HG02642 (cell line): Measurements from ENCODE around the gene SYT5.

ENCODE experiments used
- ATAC-seq: cut with Tn5 transposase; IDR thresholded peaks from one replicate; pipeline ENCODE4 v1.9.1; 2021; ENCODE audit warnings: mild to moderate bottlenecking; ENCODE audit not compliant: unreplicated experiment, poor library complexity

The SYT5 gene

DNA sequence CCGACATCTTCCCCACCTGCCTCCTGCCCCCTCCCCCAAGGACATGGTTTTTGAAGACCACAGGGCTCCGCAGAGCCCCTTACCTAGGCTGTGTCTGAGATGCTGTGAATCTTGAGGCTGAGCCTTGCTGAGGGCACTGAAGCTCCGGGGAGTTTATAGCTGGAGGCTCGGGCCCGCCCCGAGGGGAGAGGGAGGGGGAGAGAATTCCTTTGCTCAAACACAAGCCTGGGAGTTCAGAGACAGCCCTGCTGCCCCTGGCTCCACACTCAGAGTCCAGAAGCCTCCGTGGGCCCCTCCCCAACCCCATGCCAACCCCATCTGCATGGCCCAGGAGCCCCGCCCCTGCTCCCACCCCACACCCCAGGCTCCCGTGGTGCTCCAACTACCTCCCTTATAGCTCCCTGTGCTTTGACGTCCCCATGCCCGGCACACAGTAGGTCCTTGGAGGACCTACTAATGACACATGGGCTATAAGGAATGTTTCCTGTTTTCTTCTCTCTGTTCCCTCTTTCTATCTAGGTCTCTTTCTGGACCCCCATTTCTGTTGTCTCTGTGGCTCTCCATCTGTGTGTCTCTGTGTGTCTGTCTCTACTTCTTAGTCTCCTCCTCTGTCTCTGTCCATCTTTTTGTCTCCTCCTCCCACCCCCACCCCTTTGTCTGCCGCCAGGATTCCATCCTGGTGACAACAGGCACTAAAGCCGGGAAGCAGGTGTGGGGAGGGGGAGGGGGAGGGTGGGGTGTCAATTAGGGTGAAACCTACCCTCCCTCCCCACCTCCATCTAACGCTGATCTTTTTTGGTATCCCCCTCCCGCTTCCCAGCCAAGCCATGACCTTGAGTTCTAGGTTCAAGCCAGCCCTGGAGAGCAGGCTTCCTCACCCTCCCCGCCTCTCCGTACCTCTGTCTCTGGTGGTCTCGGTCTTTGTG lies 30.7 kb downstream of the SYT5 start, which contains the start of gene TNNT1:
TSS of gene TNNT1 (minus strand) at position 129 of the 926 bp plus-strand sequence. CDS start 2,049 bp downstream, outside the sequence.
- no peak for ATAC-seq

DNA sequence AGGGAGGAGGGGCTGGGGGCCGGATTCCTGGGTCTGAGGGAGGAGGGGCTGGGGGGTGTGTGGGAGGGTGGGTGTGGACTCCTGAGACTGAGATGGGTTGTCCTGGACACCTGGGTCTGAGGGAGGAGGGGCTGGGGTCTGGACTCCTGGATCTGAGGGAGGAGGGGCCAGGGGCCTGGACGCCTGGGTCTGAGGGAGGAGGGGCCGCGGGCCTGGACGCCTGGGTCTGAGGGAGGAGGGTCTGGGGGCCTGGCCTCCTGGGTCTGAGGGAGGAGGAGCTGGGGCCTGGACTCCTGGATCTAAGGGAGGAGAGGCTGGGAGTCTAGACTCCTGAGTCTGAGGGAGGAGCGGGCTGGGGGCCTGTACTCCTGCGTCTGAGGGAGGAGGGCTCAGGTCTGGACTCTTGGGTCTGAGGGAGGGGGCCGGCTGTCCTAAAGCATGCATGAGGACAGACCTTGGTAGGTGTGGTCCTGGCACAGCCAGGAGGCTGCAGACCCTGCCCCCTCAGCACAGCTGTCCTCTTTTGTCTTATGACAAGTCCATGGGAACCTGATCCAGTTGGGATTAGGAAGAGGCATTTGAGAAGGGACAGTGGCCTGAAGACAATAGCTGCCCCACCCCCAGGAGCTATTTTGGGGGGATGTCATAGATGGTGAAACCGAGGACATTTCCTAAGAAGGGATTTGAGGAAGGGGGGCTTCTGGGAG lies 32.4 kb downstream of the SYT5 start:
- ATAC-seq = no peak

DNA sequence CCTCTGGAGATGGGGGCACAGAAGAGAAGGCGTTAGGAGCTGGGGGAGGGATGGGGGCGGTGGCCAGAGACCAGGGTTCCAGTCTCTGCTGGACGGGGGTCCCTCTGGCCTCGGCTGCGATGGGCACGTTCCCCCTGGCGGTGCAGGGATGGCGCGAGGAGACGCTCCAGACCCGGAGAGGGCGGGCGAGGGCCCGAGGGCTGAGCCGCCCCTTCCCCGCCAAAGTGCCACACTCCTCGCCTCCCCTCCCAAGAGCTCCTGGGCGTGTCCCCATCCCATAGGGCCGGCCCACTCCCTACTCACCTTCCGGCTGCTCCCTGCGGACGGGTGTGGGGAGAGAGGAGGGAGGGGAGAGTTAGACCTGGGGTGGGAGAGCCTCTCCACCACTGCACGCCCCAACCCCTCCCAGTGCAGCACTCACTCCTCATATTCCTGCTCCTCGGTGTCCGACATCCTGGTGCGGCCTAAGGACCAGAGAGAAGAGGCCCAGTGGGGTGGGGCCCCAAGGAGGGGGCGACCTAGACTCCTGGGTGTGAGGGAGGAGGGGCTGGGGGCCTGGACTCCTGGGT lies 33.3 kb downstream of the SYT5 start:
- no peak for ATAC-seq

DNA sequence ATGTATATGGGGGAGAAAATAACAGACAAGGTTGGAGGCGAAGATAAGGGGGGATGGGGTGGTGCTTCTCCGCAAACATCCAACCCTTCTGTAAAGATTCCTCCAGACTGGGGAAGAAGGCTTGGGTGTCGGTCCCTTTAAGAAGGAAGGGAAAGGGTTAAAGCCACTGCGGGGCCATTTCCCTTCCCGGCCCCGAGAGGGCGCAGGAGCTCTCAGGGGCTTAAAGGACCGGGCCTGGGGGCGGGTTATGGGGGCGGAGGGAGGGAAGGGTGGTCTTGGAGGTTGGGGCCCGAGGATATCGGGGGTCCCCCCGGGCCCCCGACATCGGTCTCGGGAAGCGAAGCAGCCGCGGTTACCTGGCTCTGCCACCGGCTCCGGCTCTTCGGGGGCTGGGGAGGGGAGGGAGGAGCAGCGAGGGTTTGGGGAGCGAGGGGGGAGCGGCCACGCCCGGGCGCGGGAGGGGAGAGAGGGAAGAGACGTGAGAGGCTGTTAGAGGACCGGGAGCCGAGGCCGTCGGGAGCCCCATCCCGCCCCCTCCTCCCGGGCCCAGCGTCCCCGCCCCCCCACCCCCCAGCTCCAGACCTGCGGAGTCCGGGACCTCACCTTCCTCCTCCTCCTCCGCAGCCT lies 33.9 kb downstream of the SYT5 start:
- no peak for ATAC-seq

DNA sequence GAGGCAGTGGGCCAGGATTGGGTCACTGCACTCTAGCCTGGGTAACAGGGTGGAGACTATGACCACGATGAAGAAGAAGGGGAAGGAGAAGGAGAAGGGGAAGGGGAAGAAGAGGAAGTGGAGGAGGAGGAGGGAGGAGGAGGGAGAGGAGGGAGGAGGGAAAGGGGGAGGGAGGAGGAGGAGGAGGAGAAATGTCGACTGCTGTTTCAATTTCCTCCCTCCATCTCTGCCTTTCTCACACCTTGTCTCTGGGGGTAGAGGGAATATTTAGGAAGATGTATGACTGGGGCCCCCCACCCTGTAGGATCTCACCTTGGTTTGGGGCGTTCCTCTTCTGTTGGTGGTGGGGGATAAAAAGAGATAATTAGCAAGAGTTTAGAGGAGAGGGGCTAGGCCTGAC lies 34.9 kb downstream of the SYT5 start:
- no peak for ATAC-seq

DNA sequence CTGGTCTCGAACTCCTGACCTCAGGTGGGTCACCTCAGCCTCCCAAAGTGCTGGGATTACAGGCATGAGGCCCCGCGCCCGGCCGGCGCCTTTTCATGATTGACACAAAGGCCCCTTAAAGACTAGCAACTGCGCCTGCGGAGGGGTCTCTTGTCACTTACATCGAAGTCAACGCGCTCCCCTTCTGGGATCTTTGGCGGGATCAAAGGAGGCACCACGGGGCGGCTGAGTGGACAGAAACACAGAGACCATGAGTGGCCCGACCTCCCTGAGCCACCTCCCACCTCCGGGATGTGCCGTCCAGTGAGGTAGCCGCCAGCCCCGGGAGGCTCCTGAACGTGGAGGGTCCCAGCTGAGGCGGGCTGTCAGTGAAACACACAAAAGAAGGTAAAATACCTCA lies 38.4 kb downstream of the SYT5 start:
- no peak for ATAC-seq

DNA sequence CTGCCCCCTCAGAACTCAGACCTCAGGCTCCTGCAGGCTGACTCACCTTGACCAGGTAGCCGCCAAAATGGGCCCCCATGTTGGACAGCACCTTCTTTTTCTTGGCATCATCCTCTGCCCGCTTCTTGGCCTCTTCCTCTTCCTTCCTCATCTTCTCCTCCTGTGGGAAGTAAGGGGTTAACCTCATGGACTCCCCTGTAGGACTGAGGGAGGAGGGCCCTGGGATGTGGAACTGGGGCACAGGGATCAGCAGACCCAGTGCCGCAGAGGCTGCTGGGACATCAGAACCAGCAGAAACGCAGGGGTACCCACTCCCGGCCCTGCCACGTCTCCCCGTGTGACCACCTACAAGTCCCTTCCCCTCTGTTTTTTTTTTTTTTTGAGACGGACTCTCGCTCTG lies 42.2 kb downstream of the SYT5 start:
- ATAC-seq = no peak

DNA sequence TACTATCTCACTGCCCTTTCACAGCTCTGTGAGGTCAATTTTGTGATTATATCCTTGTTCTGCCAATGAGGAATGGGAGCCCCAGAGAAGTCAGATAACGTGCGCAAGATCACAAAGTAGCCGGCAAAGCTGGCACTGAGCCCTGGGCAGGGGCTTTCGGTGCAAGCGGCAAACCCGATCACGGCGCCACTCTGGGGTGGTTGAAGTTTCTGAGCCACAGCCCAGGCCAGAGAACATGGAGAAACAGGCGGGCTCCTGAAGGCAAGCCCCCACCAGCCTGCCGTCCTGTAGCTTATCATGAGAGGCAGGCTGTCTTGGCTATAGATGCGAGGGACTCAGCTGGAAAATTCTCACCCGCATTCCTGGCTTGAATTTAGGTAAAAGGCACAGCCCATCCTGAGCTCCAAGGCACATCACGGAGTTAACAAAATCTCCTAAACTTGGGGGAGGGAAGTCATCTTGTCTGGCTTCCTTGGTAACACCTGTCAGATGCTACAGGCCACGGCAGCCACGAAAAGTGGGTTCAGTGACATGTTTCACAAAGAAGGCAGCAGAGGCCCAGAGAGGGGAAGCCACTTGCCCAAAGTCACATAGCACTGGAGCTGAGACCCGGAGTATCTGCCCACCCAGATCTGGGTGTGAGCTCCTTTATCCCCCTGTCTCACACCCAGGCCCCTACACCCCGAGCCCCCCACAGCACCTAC lies 43.5 kb downstream of the SYT5 start:
- ATAC-seq = no peak

DNA sequence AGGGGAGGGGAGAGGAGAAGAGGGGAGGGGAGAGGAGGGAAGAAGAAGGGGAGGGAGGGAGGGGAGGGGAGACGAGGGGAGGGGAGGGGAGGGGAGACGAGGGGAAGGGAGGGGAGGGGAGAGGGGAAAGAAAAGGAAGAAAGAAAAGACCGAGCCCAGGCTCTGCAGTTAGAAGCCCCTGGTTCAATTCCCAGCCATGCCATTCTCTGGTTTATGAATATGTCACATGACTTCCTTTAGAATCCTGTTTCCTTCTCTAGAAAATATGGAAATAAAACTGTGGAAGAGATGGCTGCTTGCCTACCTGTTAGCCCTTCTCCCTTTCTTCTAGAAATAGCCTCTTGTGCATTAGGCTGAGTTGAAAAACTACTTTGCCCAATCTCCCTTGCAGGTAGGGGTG lies 45.4 kb downstream of the SYT5 start:
- ATAC-seq = no peak

DNA sequence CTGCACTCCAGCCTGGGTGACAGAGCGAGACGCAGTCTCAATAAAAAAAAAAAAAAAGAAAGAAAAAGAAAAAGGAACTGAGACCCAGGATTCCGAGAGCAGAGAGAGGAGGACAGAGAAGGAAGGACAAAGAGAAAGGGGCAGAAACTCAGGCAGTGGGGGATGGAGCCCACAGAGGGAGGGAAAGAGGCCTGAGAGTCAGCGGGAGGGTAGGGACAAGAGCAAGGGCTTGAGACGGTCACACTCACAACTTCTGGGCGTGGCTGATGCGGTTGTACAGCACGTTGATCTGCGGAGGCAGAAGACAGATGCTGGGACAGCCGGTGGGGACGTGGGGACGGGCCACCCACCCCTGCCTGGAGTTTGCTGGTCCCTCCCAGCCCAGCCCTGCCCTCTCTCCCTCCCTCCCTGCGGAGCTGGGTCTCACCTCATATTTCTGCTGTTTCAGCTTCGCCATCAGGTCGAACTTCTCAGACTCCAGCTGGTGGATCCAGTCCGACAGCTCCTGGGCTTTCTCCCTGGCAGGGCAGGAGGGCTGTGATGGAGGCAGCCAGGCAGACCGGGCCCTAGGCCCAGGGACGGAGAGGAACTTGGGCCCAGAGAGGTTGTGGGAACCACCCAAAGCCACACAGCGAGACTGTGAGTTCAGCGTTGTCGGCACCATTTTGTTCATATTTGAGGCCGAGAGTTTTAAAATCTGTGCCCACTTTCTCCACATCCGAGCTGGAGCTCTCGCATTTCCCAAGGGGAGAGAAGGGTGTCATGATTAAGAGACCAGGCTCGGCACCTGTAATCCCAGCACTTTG lies 46.2 kb downstream of the SYT5 start:
- no peak for ATAC-seq

DNA sequence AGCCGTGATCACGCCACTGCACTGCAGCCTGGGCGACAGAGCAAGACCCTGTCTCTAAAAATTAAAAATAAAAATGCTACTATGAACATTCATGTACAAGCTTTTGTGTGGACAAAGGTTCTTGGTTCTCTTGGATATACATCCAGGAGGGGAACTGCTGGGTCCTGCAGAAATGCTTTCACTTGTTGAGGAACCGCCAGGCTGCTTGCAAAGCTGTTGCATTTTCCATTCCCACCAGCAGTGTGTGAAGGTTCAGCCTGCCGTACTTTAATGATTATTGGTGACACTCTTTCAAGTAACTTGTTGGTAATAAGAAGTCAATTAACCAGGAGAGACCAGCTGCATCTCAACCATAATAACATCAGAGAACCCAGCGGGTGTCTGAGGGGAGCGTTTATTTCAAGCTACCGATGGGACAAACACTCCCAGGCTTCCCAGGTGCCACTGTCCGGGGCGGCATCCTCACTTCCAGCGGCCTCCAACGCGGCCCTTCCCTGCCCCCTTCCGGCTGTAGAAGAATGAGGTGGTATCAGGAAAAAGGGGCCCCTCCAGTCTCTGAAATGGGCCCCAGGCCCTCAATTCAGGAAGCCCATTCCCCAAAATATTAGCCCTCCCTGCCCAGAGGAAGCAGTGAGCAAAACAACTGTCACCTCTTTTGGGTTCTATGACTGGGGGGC lies 47.5 kb downstream of the SYT5 start:
- no peak for ATAC-seq

DNA sequence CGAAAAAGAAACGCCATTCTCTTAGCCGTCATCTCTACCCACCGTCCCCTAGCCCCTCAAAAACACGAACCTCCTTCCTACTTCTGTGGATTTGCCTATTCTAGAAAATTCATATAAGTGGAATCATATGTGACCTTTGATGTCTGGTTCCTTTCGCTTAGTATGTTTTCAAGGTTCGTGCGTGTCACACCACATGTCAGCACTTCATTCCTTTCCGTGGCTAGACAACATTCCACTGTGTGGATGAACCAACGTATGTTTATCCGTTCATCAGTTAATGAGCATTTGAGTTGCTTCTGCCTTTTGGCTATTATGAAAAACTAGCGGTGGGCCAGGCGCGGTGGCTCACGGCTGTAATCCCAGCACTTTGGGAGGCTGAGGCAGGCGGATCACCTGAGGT lies 48.7 kb downstream of the SYT5 start:
- no peak for ATAC-seq
